Measurements from ENCODE around the gene REG4.
"Not testable (repeated sequence)": the region's sequence is repeated elsewhere in the genome, so short reads cannot be mapped to it uniquely, and the experiment has no call there.

Gene REG4

DNA sequence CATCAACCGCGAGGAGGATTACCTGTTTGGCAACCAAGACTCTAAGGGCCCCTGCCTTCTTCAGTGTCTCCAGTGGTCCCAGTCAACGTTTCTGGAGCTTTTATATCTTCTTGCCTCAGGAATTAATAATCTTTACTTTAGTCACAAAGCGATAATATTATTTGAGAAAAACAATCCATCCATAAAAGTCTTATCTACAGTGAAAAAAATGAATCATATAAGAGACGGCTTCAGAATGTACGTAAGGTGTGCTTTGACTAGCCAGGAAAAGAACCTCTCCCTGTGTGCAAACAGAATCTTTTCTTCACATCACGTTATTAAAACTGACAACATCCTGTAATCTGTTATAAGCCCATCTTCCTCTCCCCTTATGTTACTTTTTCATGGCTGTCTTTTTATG lies at the start of gene REG4:
REG4 (minus strand) TSS at position 74 of the 400 bp plus-strand sequence. CDS start 2,691 bp downstream, outside the sequence.
- DNase-seq (ENCODE audit: low read depth in 1 of 2, low spot score in 1 of 2), result no peak

DNA sequence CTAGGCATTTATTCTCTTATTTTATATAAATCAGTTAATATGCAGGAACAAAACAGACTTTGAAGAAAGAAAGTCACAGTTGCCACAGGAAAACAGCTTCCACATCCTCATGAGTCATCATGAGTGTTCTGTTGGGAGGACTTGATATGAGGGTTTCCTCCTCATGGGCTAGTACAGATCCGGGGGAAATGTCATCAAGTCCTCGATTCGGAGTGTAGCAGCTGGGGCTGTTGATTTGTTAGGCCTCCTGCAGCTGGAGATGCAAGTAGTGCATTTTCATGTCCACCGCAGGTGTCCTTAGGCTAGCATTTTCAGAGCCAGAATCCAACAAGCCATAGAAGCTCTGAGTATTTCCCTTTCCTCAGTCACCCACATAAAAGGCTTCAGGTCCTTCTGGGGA lies 48.4 kb upstream of the REG4 start:
- no peak for DNase-seq (ENCODE audit: low read depth in 1 of 2, low spot score in 1 of 2)

DNA sequence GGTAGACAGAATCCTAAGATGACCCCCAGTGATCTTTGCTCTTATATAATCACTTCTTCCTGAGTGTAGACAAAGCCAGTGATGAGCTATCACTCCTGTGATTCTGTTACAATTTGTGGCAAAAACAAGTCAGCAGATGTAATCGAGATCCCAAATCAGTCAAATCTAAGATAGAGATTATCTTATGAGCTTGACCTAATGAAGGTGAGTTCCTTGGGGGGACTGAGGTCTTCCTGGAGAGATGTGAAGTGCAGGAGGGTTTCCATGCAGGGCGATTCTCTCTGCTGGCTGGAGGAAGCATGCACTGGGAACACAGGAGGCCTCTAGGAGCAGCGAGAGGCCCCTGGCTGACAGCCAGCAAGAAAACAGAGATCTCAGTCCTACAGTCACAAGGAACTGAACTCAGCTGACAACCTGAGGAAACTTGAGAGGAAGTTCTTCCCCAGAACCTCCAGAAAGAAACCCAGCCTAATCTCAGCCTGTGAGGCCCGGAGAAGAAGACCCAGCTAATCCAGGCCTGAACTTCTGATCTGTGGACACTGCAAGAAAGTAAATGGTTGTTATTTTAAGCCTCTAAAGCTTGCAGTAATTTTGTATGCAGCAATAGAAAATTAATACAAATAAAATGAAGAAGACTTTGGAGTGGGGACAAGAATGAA lies 47.4 kb upstream of the REG4 start:
- not testable (repeated sequence) for DNase-seq (ENCODE audit: low read depth in 1 of 2, low spot score in 1 of 2)

DNA sequence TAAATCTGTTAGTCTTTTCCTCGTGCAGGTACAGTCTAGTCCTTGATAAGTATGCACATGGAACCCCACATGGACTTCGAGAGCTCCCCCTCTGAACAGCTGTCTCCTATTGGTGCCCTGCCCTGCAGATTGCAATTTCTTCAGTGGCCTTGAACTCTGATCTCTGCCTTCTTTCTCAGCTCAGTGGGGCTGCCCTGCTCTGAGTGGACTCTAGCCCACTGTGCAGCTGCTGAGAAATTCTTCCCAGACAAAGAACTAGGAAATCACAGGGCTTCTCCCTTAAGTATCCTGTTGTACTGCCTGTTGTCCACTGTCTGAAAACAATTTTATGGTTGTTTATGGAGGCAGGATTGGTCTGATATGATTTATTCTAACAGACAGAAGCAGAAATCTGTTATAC lies 46.9 kb upstream of the REG4 start:
- no peak for DNase-seq (ENCODE audit: low read depth in 1 of 2, low spot score in 1 of 2)

DNA sequence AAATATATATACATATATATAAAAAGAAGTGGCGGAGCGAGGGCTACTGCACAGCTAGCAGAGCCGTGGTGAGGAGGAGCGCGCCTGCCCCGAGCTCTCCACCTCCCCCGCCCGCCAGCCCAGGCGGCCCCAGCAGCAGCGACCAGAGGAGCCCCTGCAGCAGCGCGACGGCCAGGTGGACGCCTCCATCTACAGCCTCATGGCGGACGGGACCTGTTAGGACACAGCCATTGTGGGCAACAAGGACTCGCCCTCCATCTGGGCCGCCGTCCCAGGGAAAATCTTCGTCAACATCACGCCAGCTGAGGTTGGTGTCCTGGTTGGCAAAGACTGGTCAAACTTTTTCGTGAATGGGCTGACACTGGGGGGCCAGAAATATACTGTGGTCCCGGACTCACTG lies 41.9 kb upstream of the REG4 start:
- no peak for DNase-seq (ENCODE audit: low read depth in 1 of 2, low spot score in 1 of 2)

DNA sequence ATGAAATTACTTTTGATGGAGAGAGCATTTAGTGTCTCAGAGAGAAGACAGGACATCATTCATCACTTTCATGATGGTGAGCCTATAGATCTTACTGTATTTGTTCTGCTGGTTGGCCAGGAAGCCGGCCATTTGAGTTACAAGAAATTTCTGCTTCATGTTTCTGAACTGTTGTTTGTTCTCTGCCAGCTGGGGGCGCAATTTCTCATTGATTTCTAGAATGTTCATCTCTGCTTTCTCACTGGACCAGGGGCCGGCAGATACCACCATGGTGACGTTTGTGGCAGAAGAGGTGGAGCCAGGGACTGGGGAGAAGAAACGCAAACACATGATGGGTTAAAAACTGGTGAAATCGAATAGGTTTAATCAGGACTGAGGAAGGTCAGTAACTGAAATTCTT lies 32.9 kb upstream of the REG4 start:
- not testable (repeated sequence) for DNase-seq (ENCODE audit: low read depth in 1 of 2, low spot score in 1 of 2)

DNA sequence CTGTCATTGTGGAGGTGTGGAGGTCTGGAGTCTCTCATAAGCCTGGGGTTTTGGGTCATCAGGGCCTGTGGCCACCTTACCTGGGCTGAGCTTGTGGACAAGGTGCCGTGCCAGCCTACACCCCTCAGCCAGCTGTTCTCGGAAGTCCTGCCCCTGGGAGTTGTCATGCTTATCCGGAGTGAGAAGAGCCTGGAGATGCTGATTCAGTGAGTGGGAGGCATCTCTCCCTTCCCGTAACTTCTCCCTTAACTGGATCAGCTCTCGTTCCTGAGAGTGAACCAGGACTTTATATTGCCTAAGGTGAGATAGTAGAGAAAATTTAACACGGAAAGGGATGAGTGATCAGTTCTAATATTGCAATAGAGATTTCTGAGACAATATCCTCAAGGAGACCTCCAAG lies 30.0 kb upstream of the REG4 start:
- DNase-seq (ENCODE audit: low read depth in 1 of 2, low spot score in 1 of 2), result no peak

DNA sequence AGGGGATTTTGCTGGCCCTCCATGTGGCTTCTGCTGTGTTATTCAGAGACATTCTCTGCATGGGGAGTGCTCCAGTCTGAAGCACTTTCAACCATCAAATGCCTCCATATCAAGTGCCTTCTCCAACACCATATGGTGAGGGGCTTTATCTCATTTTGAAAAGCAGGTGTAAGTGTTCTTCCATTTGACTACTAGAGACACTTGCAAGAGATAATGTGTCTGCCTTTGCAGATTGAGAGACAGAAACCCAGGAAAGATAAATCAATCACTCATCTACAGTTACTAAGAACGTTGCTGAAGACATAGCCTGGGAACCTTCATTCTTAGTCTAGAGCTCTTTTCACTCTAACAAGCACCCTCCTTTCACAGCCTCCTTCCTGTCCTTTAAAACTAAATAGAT lies 29.5 kb upstream of the REG4 start:
- DNase-seq (ENCODE audit: low read depth in 1 of 2, low spot score in 1 of 2), result no peak

DNA sequence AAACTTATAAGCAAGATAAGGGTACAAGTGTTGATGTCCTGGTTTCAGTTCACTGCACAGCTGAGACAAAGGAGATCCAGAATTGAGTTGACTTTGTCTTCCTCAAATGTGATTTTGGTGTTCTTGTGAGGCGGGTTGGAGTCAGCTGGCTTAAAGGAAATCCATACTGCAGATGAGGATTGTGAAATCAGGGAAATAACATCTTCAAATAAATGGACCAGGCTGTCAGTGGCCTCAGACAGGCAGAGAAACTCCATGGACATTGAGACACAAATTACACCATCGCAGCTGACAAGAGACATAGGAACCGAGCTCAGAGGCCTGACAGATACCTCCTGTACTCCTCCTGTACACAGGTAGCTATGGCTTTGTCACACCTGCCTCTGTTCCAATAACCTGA lies 27.0 kb upstream of the REG4 start:
- no peak for DNase-seq (ENCODE audit: low read depth in 1 of 2, low spot score in 1 of 2)

DNA sequence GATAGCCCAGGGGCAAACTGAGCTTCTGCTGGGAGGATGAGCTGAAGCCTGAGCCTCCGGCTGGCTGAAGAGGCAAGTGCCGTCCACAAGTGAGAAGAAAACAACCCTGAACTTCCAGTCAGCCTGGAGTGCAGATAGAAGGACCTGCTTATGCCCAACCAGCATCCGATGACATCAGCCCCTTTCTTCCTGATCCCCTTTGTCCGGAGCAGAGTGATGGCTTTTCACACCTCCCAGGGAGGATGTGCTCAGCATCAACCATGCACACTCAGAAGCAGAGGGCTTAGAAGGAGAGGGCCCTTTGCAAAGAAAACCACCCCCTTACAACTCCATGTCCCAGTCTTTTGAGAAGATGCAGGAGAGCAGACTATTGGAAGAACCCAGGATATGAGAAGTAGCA lies 23.7 kb upstream of the REG4 start:
- DNase-seq (ENCODE audit: low read depth in 1 of 2, low spot score in 1 of 2), result no peak

DNA sequence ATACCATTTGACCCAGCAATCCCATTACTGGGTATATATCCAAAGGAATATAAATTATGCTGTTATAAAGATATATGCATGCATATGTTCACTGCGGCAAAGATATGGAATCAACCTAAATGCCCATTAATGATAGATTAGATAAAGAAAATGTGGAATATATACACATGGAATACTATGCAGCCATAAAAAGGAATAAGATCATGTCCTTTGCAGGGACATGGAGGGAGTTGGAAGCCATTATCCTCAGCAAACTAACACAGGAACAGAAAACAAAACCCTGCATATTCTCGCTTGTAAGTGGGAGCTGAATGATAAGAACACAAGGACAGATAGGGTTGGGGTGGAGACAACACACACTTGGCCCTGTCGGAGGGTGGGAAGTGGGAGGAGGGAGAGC lies 19.8 kb upstream of the REG4 start:
- no peak for DNase-seq (ENCODE audit: low read depth in 1 of 2, low spot score in 1 of 2)

DNA sequence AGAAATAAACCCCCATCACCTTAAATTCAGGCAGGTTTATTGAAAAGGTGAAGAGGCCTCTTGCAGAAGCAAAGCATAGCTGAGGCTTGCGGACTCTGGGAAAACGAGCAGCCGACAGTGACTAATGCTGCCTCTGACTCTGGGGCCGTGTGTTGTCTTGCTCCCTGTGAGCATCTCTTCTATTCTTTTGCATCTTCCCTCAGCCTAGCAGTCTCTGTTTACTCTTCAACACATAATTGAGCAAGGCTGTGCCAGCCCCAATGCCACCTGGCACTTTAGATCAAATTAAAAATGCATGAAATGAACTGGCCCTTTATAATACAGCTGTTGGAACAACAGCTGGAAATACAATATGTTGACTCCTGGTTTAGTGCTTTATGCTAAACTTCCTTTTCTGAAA lies 18.4 kb upstream of the REG4 start:
- no peak for DNase-seq (ENCODE audit: low read depth in 1 of 2, low spot score in 1 of 2)

DNA sequence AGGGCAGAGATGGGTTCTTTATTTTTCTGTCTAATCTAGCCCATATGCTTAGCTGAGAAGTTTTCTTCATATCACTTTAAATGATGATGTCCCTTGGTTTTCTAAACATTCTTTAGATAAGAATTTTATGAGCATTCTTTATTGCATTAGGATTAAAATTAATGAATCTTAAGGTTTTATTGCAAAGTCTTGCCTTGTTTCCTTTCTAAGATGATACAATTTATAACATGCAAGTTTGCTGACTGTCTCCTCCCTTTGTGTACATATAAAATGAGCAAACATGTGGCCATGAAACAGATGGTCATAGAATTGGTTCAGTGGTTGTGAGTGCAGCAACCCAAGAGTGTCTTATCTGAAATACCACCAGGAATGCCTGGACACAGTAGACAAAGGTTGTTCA lies 17.7 kb upstream of the REG4 start:
- DNase-seq (ENCODE audit: low read depth in 1 of 2, low spot score in 1 of 2), result not testable (repeated sequence)

DNA sequence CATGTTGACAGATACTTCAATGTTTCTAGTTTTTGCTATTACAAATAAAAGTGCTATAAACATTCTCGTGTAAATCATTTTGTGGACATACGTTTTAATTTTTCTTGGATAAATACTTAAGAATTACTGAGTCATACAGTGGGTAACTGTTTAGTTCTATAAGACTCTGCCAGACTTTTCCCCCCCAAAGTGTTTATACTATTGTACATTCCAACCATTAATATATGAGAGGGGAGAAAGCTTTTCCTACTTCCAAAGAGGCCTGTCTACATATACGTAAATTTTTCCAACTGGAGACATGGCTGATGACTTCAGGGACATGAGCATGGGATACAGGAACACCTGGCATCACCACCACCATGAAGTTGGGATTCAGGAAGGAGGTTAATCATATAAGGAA lies 17.0 kb upstream of the REG4 start:
- no peak for DNase-seq (ENCODE audit: low read depth in 1 of 2, low spot score in 1 of 2)

DNA sequence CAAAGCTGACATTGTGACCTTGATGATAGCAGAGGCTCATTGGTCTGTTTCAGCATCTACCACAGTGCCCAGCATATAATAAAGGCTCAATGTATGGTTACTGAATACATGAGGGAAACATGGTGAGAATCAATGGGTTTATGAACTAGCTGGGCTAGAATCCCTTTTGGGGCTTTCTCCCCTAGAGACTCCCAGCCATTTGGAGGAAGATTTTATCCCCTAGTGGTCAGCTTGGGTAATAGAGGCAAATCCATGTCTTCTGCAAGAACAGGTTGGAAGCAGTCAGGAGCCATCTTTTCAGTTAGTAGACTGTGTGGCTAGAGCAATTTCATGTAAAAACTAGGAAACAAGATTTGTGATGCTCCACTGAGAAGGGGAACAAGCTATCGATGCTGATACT lies 15.8 kb upstream of the REG4 start:
- DNase-seq (ENCODE audit: low read depth in 1 of 2, low spot score in 1 of 2), result no peak

DNA sequence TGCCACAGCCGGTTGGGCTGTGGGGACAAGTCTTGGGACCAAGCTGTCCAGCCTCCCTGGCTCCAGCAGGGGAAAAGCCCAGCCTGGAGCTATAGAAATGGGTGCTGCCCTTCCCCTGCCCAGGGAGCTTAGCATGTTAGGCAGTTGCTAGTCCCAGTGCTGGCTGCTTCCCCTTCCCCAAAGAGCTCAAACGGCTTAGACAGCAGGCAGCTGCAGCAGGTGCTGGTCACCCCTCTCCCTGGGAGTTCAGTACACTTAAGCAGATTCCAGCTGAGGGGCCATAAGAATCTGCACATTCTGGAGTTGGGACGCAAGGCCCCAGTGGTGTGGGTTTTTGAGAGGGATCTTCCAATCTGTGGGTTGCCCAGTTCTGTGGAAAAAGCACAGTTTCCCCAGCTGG lies 11.1 kb upstream of the REG4 start:
- DNase-seq (ENCODE audit: low read depth in 1 of 2, low spot score in 1 of 2), result no peak

DNA sequence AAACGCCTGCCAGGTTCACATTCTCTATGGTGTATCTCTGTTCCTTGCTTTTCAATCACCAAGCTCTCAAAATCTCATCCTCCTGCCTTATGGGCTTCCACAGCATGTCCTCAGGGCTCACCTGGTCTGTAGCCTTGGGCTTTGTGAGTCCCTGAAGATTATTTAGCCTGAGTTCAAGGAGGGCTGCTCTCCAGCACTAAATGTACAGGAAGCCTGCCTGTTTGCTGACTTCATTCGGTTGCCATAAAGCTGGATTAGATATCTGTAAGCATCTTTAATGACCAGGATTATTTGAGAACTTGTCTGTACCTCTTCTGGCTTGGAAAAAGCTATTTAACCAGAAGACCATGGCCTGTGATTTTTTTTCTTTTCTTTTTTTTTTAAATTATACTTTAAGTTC lies 6.9 kb upstream of the REG4 start:
- no peak for DNase-seq (ENCODE audit: low read depth in 1 of 2, low spot score in 1 of 2)

DNA sequence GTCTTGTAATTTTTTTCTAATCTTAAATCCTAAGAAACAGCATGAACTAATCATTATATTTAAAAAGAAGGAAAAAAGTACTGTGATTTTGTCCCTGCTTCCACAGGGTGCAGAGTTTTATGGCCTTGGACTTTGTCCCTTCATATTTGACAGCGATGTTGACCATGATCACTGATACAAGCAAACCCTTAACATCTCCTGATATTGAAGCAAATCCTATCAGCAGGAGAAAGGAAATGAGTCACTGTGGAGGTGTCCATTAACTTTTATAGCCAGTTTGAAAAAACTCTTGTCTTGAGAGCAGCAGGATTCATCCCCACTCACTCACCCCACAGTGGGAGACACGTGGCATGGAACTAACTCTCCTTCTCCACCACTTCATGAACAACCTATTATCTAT lies 5.1 kb upstream of the REG4 start:
- no peak for DNase-seq (ENCODE audit: low read depth in 1 of 2, low spot score in 1 of 2)

DNA sequence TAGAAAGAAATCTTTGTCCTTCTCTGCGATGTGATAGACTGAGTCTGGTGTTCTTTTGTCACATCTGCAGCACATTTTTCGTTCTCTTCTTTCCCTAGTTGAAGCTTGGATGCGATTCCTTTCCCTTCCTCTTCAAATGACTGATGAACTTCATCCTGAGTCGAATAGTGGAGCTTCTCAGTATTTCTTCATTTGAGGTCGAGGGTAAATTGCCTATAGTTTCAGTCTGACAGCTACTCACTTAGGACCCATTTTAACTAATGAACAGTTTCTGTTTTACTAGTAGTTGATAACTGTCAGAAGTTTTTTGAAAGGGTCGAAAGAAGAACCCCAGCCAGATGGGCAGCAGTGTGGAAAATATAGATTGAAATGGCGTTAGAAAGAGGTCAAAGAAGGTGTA lies 4.7 kb upstream of the REG4 start:
- DNase-seq (ENCODE audit: low read depth in 1 of 2, low spot score in 1 of 2), result no peak

DNA sequence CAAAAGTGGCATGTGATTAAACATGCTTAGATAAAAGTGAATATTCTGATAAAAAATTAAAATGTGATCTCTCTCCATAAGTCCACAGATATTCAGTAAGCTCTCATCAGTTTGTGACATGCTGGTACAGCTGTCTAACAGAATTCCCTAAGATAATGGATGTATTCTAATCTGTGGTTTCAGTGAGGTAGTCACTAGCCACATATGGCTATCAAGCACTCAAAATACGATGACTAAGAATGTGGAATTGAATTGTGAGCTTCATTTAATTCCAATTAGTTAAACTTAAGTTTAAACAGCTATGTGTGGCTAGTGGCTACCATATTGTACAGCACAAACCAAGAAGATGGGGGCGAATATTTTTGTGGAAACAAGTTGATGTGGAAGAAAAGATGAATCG lies 4.1 kb upstream of the REG4 start:
- DNase-seq (ENCODE audit: low read depth in 1 of 2, low spot score in 1 of 2), result no peak

DNA sequence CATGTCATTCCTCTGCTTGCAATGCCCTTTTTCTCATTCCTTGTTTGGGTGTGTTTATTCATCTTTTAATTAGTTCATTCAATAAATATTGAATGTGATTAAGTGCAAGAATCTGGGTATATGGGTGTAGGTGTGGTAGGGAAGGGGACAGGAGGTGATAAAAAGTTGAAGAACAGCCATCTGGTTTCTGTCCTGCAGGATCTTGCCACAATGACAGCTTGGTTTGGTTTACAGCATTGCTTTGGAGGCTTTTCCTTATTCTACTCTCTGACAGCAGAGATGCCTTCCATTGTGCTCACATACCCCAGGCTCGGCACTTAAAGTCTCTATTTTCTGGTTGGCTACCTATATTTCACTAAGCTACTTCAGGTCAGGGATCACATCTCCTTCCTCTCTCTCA lies 3.0 kb upstream of the REG4 start:
- no peak for DNase-seq (ENCODE audit: low read depth in 1 of 2, low spot score in 1 of 2)

DNA sequence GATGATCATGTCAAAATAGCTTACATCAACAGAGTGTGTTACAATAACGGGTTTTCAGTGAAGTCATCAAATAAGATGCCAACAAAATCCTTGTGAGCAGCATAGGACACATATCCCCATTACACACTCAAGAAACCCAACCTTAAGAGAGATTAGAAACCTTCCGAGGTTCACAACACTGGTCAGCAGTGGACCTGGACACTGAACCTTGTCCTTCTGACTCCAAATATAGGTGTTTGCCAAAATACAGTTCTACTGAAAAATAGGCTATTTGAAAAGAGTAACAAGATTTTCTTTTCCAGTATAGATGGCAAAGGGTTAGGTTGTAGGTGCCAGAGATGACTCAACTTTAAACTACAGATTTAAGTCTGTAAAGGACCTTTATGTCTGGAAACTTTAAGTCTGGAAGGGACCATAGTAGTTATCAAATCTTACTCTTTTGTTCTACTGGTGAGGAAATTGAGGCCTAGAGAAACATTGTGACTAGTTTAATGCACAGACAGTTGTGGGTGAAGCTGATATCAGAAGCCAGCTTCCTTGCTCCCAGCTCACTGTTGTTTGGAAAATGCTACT lies 811 bp upstream of the REG4 start:
- DNase-seq (ENCODE audit: low read depth in 1 of 2, low spot score in 1 of 2), result no peak

DNA sequence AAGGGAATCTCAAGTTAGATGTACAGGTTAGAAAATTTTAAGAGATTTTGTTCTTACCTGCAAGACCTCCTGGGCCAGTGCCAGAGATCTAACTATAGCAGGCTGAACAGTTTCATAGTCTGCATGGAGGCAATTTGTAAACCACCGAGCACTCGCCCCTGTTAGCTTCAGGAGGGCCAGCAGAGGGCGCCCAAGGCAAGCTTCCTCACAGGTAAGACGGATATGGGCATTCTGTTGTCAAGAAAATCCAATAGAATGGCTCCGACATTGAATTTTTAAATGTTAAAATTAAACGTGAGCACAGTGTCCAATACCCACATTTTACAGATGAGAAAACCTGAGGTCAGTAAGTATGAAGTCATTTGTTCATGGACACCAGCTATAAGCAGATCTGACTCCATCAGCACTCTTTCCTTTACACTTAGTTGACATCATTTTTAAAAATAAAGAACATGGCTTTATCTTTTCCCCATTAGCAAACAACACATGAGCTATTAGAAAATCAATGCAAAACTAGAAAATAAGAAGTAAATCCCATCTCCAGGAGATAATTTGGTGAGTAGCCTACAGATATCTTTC lies 2.2 kb downstream of the REG4 start:
- peak; percentile 32 to 53 for DNase-seq (ENCODE audit: low read depth in 1 of 2, low spot score in 1 of 2)
